OCI-LY3 (cell line): Measurements from ENCODE around the gene STARD4.

Experiments used
- H2AFZ ChIP-seq: fragments of 200-600, 300-600 bp; shearing (Covaris generic); 2 replicates; pipeline ENCODE4 v1.6.0; 2014; ENCODE audit warnings: antibody characterized with exemption, low read depth, low read length
- H3K27ac ChIP-seq: fragments of 200-600, 300-600 bp; sonication (generic); 2 replicates; pipeline ENCODE4 v1.5.1; 2014; ENCODE audit warnings: mild to moderate bottlenecking, low read length, moderate library complexity, mixed read lengths
- H3K27me3 ChIP-seq: fragments of 200-600, 300-600 bp; sonication (generic); 2 replicates; pipeline ENCODE4 v1.6.1; 2014; ENCODE audit warnings: low read depth, low read length, mixed read lengths
- H3K36me3 ChIP-seq: fragments of 200-600, 300-600 bp; sonication (generic); replicated peaks from 2 replicates; pipeline ENCODE3; 2014; ENCODE audit warnings: low read depth, low read length, mixed read lengths
- H3K4me1 ChIP-seq: fragments of 300-600, 200-600 bp; sonication (generic); 2 replicates; pipeline ENCODE4 v1.6.1; 2014; ENCODE audit warnings: low read length, mixed read lengths
- H3K4me2 ChIP-seq: fragments of 200-600, 300-600 bp; sonication (generic); 2 replicates; pipeline ENCODE4 v1.6.1; 2014; ENCODE audit warnings: low read length, mixed read lengths
- H3K4me3 ChIP-seq: fragments of 300-600, 200-600 bp; sonication (generic); 2 replicates; pipeline ENCODE4 v1.5.1; 2014; ENCODE audit warnings: antibody characterized with exemption, mild to moderate bottlenecking, low read length, moderate library complexity
- H3K79me2 ChIP-seq: fragments of 300-600, 200-600 bp; shearing (Covaris generic); 2 replicates; pipeline ENCODE4 v1.6.1; 2014; ENCODE audit warnings: mild to moderate bottlenecking, low read length, mixed read lengths
- H3K9ac ChIP-seq: fragments of 300-600, 200-600 bp; shearing (Covaris generic); 2 replicates; pipeline ENCODE4 v1.6.0; 2014; ENCODE audit warnings: mild to moderate bottlenecking, low read length, moderate library complexity
- H3K9me3 ChIP-seq: fragments of 200-600, 300-600 bp; shearing (Covaris generic); 2 replicates; pipeline ENCODE4 v1.6.1; 2014; ENCODE audit warnings: low read length, mixed read lengths; ENCODE audit not compliant: insufficient read depth
- H4K20me1 ChIP-seq: fragments of 200-600, 300-600 bp; sonication (generic); 2 replicates; pipeline ENCODE4 v1.6.1; 2016; ENCODE audit warnings: low read length, mixed read lengths; ENCODE audit not compliant: insufficient read depth
- CTCF ChIP-seq: fragments of 200-600, 300-600 bp; sonication (generic); IDR thresholded peaks from 2 replicates; pipeline ENCODE4 v1.5.1; 2014; ENCODE audit warnings: antibody characterized with exemption, low read length, low read depth
- EZH2phosphoT487 ChIP-seq: fragments of 200-600 bp; shearing (Covaris generic); IDR thresholded peaks from 2 replicates; pipeline ENCODE4 v1.6.1; 2018; ENCODE audit warnings: antibody characterized with exemption, mixed run types, low read depth

The STARD4 gene

GRCh38 chr5:111556501-111556900 is 44.2 kb upstream of the STARD4 start:
- Histone ChIP-seq H4K20me1 (no peaks in the 10 kb centered on the region), H3K79me2 (no peaks in the 10 kb centered on the region), H3K4me2 (no peak overlapping the region), H2AFZ (no peak overlapping the region), H3K36me3 (no peaks in the 10 kb centered on the region), H3K4me3 (no peak overlapping the region), H3K27ac (no peak overlapping the region), H3K9ac (no peak overlapping the region), H3K9me3 (no peaks in the 10 kb centered on the region), H3K4me1 (no peaks in the 10 kb centered on the region), H3K27me3 (no peaks in the 10 kb centered on the region)
- no peak for TF ChIP-seq CTCF
- no peak for TF ChIP-seq EZH2phosphoT487

GRCh38 chr5:111555760-111556159 is 43.4 kb upstream of the STARD4 start:
- no peaks in the 10 kb centered on the region for H4K20me1 ChIP-seq
- no peak overlapping the region for H3K27ac ChIP-seq
- no peaks in the 10 kb centered on the region for H3K36me3 ChIP-seq
- peaks cover 2% of the 10 kb centered on the region; the same call in 1 of the 2 replicates for H3K4me1 ChIP-seq
- H3K27me3 ChIP-seq: no peaks in the 10 kb centered on the region
- TF ChIP-seq EZH2phosphoT487 (no peak), CTCF (no peak)
- no peak overlapping the region for H3K9ac ChIP-seq
- no peak overlapping the region for H3K4me2 ChIP-seq
- no peak overlapping the region for H2AFZ ChIP-seq
- no peak overlapping the region for H3K4me3 ChIP-seq
- no peaks in the 10 kb centered on the region for H3K9me3 ChIP-seq
- H3K79me2 ChIP-seq: no peaks in the 10 kb centered on the region

GRCh38 chr5:111553868-111554267 is 41.5 kb upstream of the STARD4 start:
- H3K36me3 ChIP-seq: no peaks in the 10 kb centered on the region
- H3K27ac ChIP-seq: no peak overlapping the region
- no peak overlapping the region for H3K9ac ChIP-seq
- no peak overlapping the region for H3K4me3 ChIP-seq
- H3K4me2 ChIP-seq: no peak overlapping the region
- no peaks in the 10 kb centered on the region for H3K79me2 ChIP-seq
- H4K20me1 ChIP-seq: no peaks in the 10 kb centered on the region
- TF ChIP-seq EZH2phosphoT487 (no peak), CTCF (no peak)
- no peak overlapping the region for H2AFZ ChIP-seq
- no peaks in the 10 kb centered on the region for H3K27me3 ChIP-seq
- no peaks in the 10 kb centered on the region for H3K9me3 ChIP-seq
- peaks cover 3% of the 10 kb centered on the region; the same call in 1 of the 2 replicates for H3K4me1 ChIP-seq

GRCh38 chr5:111552896-111553295 is 40.6 kb upstream of the STARD4 start:
- H3K36me3 ChIP-seq: no peaks in the 10 kb centered on the region
- H3K4me2 ChIP-seq: no peak overlapping the region
- no peak overlapping the region for H3K9ac ChIP-seq
- H3K27ac ChIP-seq: no peak overlapping the region
- no peaks in the 10 kb centered on the region for H3K27me3 ChIP-seq
- no peak for TF ChIP-seq CTCF
- TF ChIP-seq EZH2phosphoT487: no peak
- H3K4me3 ChIP-seq: no peak overlapping the region
- no peaks in the 10 kb centered on the region for H4K20me1 ChIP-seq
- H3K79me2 ChIP-seq: no peaks in the 10 kb centered on the region
- H3K9me3 ChIP-seq: no peaks in the 10 kb centered on the region
- peaks cover 3% of the 10 kb centered on the region; the same call in 1 of the 2 replicates for H3K4me1 ChIP-seq
- H2AFZ ChIP-seq: no peak overlapping the region
